ENCODE measurements around the gene AGBL3.
"Not testable (repeated sequence)": the region's sequence is repeated elsewhere in the genome, so short reads cannot be mapped to it uniquely, and the experiment has no call there.

Gene AGBL3

GRCh38 chr7:135077642-135078041 is 91.3 kb downstream of the AGBL3 start:
- no peak for DNase-seq (ENCODE audit: low spot score)

- DNase-seq (ENCODE audit: low spot score) = no peak
These were observed 91.7 kb downstream of the AGBL3 start for GRCh38 chr7:135078051-135078450.

- no peak for DNase-seq (ENCODE audit: low spot score)
These were observed 92.8 kb downstream of the AGBL3 start for GRCh38 chr7:135079068-135079467.

- DNase-seq (ENCODE audit: low spot score) = no peak
These were observed 96.7 kb downstream of the AGBL3 start for GRCh38 chr7:135083005-135083404.

GRCh38 chr7:135088566-135088965 is 102.3 kb downstream of the AGBL3 start:
- no peak for DNase-seq (ENCODE audit: low spot score)

- DNase-seq (ENCODE audit: low spot score) = no peak
These were observed 105.4 kb downstream of the AGBL3 start for GRCh38 chr7:135091717-135092116.

GRCh38 chr7:135094472-135095237 is 108.3 kb downstream of the AGBL3 start:
- no peak for DNase-seq (ENCODE audit: low spot score)

GRCh38 chr7:135095450-135095849 is 109.1 kb downstream of the AGBL3 start:
- DNase-seq (ENCODE audit: low spot score) = no peak

- DNase-seq (ENCODE audit: low spot score) = no peak
These were observed 112.1 kb downstream of the AGBL3 start for GRCh38 chr7:135098391-135098790.

GRCh38 chr7:135100856-135101255 is 114.5 kb downstream of the AGBL3 start:
- no peak for DNase-seq (ENCODE audit: low spot score)

GRCh38 chr7:135102372-135102771 is 116.1 kb downstream of the AGBL3 start:
- no peak for DNase-seq (ENCODE audit: low spot score)

GRCh38 chr7:135109562-135109961 is 123.3 kb downstream of the AGBL3 start:
- DNase-seq (ENCODE audit: low spot score) = no peak

GRCh38 chr7:135109976-135110375 is 123.7 kb downstream of the AGBL3 start:
- DNase-seq (ENCODE audit: low spot score) = no peak

- DNase-seq (ENCODE audit: low spot score) = no peak
These were observed 125.1 kb downstream of the AGBL3 start for GRCh38 chr7:135111379-135111778.

- no peak for DNase-seq (ENCODE audit: low spot score)
These were observed 128.3 kb downstream of the AGBL3 start for GRCh38 chr7:135114622-135115021.

- DNase-seq (ENCODE audit: low spot score) = no peak
These were observed 130.8 kb downstream of the AGBL3 start for GRCh38 chr7:135117096-135117495.

GRCh38 chr7:135121868-135122267 is 135.6 kb downstream of the AGBL3 start:
- DNase-seq (ENCODE audit: low spot score) = no peak

- not testable (repeated sequence) for DNase-seq (ENCODE audit: low spot score)
These were observed 138.3 kb downstream of the AGBL3 start for GRCh38 chr7:135124631-135125030.

- DNase-seq (ENCODE audit: low spot score) = no peak
These were observed 142.6 kb downstream of the AGBL3 start for GRCh38 chr7:135128931-135129330.

- DNase-seq (ENCODE audit: low spot score) = no peak
These were observed 143.3 kb downstream of the AGBL3 start for GRCh38 chr7:135129579-135129978.

GRCh38 chr7:135143885-135144668 is 157.8 kb downstream of the AGBL3 start:
- DNase-seq (ENCODE audit: low spot score) = no peak

GRCh38 chr7:135147341-135147898 is 161.1 kb downstream of the AGBL3 start:
- peak; percentile 87 for DNase-seq (ENCODE audit: low spot score)
